HG03469 (cell line): ENCODE results near the gene ATP10A.

Source experiments
- ATAC-seq: cut with Tn5 transposase; IDR thresholded peaks from one replicate; pipeline ENCODE4 v1.9.1; 2021; ENCODE audit warnings: mild to moderate bottlenecking, moderate library complexity, moderate number of reproducible peaks; ENCODE audit not compliant: unreplicated experiment

ATP10A gene

GRCh38 chr15:25797936-25798901 is 64.9 kb downstream of the ATP10A start:
- no peak for ATAC-seq

GRCh38 chr15:25797511-25797935 is 65.6 kb downstream of the ATP10A start:
- no peak for ATAC-seq

GRCh38 chr15:25797035-25797434 is 66.1 kb downstream of the ATP10A start:
- no peak for ATAC-seq

GRCh38 chr15:25796395-25796794 is 66.7 kb downstream of the ATP10A start:
- ATAC-seq = no peak

GRCh38 chr15:25795712-25796111 is 67.4 kb downstream of the ATP10A start:
- no peak for ATAC-seq

GRCh38 chr15:25795061-25795460 is 68.1 kb downstream of the ATP10A start:
- ATAC-seq = no peak

- ATAC-seq = peak; percentile 92
Observed at GRCh38 chr15:25793354-25794050, 69.6 kb downstream of the ATP10A start.

- no peak for ATAC-seq
Observed at GRCh38 chr15:25792128-25792527, 71.0 kb downstream of the ATP10A start.

GRCh38 chr15:25790000-25790660 is 73.0 kb downstream of the ATP10A start:
- ATAC-seq = no peak

- ATAC-seq = no peak
Observed at GRCh38 chr15:25789616-25789999, 73.5 kb downstream of the ATP10A start.

GRCh38 chr15:25789211-25789610 is 73.9 kb downstream of the ATP10A start:
- ATAC-seq = no peak

GRCh38 chr15:25787855-25788520 is 75.1 kb downstream of the ATP10A start:
- no peak for ATAC-seq

GRCh38 chr15:25787381-25787780 is 75.7 kb downstream of the ATP10A start:
- no peak for ATAC-seq

- ATAC-seq = no peak
Observed at GRCh38 chr15:25786040-25786439, 77.1 kb downstream of the ATP10A start.

- ATAC-seq = no peak
Observed at GRCh38 chr15:25785641-25786025, 77.5 kb downstream of the ATP10A start.

- no peak for ATAC-seq
Observed at GRCh38 chr15:25784876-25785640, 78.1 kb downstream of the ATP10A start.

- ATAC-seq = no peak
Observed at GRCh38 chr15:25783607-25784540, 79.3 kb downstream of the ATP10A start.

- no peak for ATAC-seq
Observed at GRCh38 chr15:25783134-25783533, 80.0 kb downstream of the ATP10A start.
